Endometrium (tissue), 2 donors: ENCODE measurements around the gene CAV1.

ENCODE experiments used
- FAIRE-seq: peaks from 2 replicates; lab custom pipeline; 2012; peaks lifted over from hg19 to GRCh38; lab: Jason Lieb, UNC
- donor health status: control.
- donor health status: control.

The CAV1 gene

DNA sequence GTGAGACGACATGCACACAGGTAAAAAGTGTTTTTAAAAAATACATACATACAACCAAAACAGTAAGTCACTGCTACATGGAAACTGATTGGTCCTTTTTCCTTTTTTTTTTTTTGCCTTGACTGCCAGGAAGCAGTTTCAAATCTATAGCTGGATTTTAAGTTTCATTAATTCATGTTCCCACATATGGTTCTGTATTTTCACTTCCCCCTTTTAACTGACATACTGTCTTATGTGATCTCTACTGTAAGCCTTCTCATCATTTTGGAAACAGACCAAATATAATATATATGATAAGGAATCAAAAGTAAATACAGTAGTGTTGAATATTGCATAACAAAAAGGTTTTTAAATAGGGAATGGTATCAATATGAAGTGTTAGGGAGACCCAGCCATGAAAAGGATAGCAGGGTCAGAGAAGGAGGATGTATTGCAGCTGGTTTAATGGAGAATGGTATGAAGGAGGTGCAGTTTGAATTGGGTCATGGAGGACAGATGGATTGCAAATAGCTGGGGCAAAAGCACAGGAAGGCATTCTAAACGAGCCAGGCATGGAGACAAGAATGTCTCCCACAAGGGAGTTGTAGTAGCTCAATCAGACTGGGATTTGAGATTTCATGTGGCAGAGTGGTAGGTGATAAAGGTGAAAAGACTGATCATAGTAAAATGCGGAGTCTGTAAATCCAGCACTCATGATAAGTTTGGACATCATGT is 5.4 kb downstream of the CAV1 start:
- FAIRE-seq, result no peak

DNA sequence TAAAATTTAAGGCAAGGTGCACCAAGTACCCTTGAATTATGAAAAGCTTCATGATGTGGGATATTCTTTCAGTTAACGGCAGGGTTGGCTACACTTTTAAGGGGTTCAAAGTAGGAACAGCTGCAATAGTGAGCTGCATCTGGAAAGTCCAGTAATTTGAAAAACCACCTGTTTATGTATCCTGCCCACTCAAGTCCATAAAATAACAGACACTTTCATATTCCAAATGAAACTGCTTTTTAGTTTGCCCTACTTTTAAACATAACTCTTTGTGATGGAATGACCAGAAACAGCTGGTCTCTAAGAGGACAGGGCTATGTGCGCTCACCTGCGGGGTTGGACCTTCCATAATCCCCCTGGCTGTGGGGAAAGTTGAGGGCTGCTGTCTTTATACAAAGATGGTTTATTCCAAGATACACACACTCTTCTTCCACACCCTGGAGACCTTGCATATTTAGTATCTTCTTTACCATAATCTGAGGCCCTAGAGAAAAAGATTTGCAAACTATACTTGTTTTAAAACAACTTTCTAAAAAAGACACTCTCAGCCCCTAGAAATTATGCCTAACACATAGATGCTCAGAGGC is 7.4 kb downstream of the CAV1 start:
- FAIRE-seq, result no peak

GRCh38 chr7:116534790-116535189 is 10.0 kb downstream of the CAV1 start:
- no peak for FAIRE-seq

DNA sequence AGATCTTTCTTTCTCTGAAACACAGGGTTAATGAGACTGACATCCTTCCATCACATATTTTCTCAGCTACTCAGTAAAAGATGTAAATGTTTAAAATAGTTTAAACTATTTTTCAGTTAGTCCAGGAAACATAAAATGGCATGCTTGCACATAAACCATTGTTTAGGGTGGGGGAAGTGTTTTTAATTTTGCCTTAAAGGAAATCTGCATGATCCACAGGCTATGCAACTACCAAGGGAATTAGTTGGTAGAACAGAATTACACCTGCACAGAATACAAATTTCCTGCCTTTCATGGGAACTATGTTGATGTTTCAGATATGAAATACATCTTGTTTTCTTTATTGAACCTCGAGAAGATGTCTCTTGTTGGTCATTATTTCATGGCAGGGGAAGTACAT is 10.6 kb downstream of the CAV1 start:
- FAIRE-seq, result no peak

DNA sequence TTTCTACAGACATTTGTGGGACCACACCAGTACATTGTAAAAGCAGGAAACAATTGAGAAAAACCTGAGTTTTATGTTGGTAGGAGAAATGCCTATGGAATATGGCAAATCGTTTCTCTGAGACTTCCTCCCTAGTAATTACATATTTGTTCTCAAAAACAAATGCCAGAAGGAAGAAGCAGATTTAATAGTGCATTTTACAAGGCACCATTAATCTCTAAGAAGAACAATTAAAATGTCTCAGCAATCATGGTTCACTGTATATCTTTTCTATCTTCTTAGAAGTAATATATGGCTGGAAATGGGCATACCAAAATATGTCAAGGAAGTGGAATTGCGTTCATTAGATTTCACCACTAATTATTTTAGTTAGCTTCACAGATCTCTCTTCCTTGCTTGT is 13.3 kb downstream of the CAV1 start:
- FAIRE-seq, result no peak

DNA sequence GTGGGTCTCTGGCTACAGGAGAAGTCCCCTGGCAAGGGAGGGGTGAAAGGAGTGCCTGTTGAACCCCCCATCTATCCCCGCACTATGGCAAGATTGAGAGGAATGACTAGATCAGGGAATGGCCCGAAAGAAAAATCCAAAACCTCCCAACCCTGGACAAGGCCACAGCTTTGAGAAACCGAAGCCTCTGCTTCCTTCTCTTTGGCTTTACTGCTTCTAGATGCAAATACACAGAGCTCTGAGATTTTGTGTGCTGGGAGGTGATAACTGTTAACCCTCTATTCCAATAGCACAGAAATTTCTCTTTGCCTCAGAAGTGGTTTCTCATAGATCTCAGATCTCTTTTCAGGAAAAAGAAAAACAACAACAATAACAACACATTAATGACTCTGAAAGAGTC is 15.0 kb downstream of the CAV1 start:
- FAIRE-seq, result no peak

DNA sequence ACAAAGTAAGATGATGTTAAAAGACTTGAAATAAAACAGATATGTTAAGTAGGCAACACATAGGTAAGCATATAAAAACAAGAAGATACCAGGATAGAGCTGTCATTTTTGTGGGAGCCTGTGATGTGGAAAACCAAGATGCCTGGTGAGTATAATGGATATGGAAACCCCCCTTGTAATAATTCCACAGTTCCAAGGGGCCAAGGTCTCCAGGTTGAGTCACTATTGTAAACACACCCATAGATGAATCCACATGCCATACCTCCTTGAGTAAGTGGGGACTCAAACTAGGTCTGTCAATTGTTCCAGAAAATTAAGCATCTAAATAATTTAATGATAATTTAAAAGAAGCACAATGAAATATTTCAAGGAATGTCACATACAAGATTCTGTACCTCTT is 15.9 kb downstream of the CAV1 start:
- no peak for FAIRE-seq

DNA sequence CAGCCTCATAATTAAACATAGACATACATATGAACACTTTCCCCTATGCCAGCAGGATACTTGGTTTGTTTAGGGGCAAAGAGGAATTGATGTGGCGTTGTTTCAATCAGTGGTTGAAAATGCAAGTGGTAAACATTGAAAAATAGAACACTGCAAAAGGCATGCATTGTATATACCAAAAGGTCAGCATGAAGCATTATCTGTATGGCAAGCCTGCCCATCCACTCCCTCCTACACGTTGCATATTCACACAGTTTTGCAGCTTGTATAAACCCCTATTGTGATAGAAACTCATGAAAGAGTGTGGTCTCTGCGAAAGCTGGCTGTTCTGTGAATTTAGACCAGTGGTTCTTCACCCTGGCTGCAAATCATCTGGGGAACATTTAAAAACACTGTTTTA is 17.1 kb downstream of the CAV1 start:
- FAIRE-seq, result no peak

GRCh38 chr7:116542618-116543017 is 17.8 kb downstream of the CAV1 start:
- FAIRE-seq, result no peak

DNA sequence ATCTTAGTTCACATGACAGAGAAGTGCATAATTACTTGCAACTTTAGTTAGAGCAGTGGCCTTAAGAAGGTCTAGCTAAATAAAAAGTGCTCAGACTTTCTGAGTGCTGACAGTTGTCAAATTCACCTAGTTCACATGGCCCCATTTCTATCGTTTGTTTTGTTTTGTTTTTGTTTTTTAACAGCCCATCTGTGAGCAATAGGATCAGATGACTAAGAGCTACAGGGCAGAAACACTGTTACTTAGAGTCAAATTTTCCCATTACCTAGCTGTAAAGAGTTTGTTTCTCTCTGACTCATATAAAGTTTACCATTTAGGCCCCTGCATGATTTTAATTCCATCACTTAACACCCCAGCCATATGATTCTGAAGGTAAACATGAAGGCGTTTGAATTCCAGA is 18.8 kb downstream of the CAV1 start:
- FAIRE-seq, result no peak

GRCh38 chr7:116544487-116544886 is 19.7 kb downstream of the CAV1 start:
- no peak for FAIRE-seq

DNA sequence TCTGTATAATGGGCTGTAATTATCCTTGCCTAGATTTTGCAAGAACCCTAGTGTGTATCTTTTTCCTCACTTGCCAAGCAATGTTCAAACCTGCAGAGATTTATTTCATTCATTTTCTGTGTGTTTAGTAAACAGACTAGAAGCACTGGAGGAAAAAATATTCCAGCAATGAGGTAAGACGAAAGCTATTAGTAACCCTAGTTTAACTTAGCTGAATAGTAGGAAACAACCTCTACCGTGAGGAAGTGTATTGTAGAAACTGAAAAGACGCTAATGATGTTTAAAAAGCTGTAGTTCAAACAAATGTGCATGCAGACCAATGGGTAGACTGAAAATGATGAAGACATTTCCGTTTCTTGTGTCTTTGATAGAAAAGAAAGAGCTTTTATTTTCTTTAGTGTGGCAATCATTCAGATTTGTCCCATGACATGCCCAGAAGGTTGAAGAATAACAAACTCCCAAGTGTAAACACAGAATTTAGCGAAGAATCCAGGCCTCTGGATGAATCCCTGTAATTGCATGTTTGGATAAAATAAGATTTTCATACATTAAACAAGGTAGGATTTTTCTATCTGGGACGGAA is 20.7 kb downstream of the CAV1 start:
- FAIRE-seq, result no peak

DNA sequence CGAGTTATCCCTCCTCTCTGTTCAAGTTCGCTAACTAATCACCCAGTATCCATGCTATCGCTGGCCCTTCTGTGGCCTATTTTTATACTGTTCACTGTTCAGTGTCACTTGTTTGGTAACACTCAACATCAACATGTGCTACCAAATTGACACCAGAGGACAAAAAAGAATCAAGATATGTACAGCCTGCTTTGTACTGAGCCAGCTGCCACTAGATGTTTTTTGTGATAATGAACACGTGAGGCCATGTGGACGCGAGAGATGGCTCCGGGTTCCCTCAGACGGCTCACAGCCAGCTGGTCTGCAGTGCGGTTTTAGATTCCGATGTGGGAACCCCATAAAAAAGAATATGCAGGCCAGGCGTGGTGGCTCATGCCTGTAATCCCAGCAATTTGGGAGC is 21.2 kb downstream of the CAV1 start:
- FAIRE-seq, result no peak

- FAIRE-seq, result no peak
Measured at GRCh38 chr7:116546916-116547315, 22.1 kb downstream of the CAV1 start.

DNA sequence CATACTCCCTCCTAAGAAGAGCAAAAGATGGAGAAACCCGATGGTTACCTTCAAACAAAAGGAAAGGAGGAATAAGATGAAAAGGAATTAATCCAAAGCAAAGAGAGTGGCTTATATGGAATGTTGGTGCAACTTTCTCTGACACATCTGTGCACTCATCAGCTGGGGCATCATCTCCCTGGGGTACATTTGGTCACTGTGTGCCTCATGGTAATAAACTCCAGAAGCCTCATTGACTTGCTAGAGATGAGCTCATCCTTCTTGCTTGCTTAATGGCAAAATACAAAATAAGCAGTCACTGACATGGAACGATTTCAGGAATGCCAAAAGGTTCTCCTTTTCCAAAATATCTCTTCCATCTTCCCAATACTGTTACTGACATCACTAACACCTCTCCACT is 22.5 kb downstream of the CAV1 start:
- FAIRE-seq, result no peak

- no peak for FAIRE-seq
Measured at GRCh38 chr7:116548506-116548905, 23.7 kb downstream of the CAV1 start.

GRCh38 chr7:116549370-116549769 is 24.5 kb downstream of the CAV1 start:
- FAIRE-seq, result no peak

DNA sequence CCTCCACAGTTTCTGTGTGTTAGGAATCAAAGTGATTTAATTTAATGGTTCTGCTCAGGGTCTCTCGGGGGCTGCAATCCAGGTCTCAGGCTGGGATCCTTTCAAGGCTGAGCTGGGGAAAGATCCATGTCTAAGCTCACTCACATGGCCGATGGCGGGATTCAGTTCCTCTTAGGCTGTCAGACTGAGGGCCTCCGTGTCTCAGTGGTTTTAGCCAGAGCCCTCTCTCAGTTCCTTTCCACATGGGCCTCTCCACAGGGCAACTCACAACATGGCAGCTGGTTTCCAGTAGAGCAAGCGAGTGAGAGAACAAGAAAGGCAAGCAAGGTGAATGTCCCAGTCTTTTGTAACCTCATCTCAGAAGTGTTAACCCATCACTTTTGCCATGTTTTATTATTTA is 26.9 kb downstream of the CAV1 start:
- FAIRE-seq, result no peak

- no peak for FAIRE-seq
Measured at GRCh38 chr7:116552602-116553001, 27.8 kb downstream of the CAV1 start.

DNA sequence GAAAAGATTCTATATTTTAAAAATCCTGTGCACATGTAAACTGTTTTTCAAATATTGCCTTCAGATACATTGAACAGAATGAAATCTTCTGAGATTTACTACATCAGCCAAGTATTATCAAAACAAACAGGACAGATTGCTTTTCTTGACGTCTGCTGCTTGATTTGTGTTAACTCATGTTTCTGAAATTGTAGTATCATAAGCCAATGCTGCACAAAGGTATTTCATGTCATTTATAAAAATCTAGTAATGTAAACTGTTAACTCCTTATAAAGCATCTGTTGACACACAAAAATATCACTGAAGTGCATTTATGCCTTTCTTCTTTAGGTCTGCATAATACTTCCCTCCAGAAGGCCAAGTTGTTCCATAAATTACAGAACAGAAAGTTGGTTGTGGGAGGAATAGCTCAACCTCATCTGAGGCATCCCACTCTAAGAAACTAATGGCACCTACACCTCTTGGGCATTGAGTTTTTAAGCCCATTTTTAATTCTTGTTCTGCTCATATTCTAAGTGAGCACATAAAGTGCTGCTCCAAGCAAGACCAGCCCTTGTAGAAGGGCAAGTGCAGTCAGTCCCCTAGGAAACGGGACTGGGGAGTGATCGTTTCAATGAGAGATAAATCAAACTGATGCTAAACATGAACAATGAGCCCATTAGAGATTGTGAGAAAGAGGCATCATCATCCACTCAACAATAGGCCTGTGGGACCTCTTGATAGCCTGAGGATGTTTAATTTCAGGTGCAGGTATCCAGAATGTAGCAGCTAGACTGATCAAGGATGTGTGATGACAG is 28.5 kb downstream of the CAV1 start:
- FAIRE-seq, result no peak

GRCh38 chr7:116554436-116554835 is 29.6 kb downstream of the CAV1 start:
- no peak for FAIRE-seq

GRCh38 chr7:116554911-116555310 is 30.1 kb downstream of the CAV1 start:
- no peak for FAIRE-seq

DNA sequence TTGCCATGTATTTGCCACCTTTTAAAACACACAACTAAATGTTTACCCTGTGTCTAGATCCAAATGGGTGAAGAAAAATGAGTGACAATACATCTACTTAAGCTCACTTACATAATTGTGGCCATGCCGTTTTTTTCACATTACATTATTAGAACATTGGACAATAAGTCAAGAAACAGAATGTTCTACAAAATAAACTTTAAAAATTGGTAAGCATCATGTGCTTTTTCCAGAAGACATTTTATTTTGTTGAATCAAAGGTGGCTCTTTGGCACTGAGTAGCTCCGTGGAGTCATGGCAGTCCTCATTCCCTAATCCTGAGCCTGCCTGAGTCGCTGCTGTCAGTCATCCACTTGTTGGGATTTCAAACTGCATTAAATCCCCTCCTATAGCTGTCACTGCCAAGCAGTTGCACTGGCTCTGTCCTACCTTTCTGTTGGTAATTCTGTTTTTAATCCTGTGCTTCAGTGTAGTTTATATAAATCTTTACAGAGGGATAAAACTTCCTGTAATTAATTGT is 32.3 kb downstream of the CAV1 start:
- no peak for FAIRE-seq
